OCI-LY1 (cell line): ENCODE data around the gene WDR5B.

ENCODE experiments used
- H2AFZ ChIP-seq: fragments of 200-600 bp; sonication (generic), shearing (Covaris generic); 2 replicates; pipeline ENCODE4 v1.6.0; 2014; ENCODE audit warnings: antibody characterized with exemption, mild to moderate bottlenecking, low read length
- H3F3A ChIP-seq: fragments of 200-600 bp; sonication (generic), shearing (Covaris generic); 2 replicates; pipeline ENCODE4 v1.6.0; 2014; ENCODE audit warnings: mild to moderate bottlenecking, antibody characterized with exemption, low read length, moderate library complexity; ENCODE audit not compliant: insufficient read depth
- H3K27ac ChIP-seq: fragments of 200-600 bp; sonication (generic); 2 replicates; pipeline ENCODE4 v1.5.1; 2014; ENCODE audit warnings: low read length, mixed run types, mild to moderate bottlenecking, low read depth; ENCODE audit not compliant: poor library complexity, severe bottlenecking
- H3K27me3 ChIP-seq: fragments of 200-600 bp; sonication (generic); 2 replicates; pipeline ENCODE4 v1.6.0; 2014; ENCODE audit warnings: antibody characterized with exemption, mild to moderate bottlenecking, low read length, moderate library complexity; ENCODE audit not compliant: insufficient read depth
- H3K36me3 ChIP-seq: fragments of 200-600 bp; sonication (generic); 2 replicates; pipeline ENCODE4 v1.6.1; 2014; ENCODE audit warnings: mild to moderate bottlenecking, antibody characterized with exemption, low read length, moderate library complexity, mixed read lengths; ENCODE audit not compliant: insufficient read depth
- H3K4me1 ChIP-seq: fragments of 200-600 bp; sonication (generic); 2 replicates; pipeline ENCODE4 v1.5.1; 2014; ENCODE audit warnings: mild to moderate bottlenecking, low read length, moderate library complexity; ENCODE audit not compliant: insufficient read depth, severe bottlenecking
- H3K4me2 ChIP-seq: fragments of 200-600 bp; sonication (generic), shearing (Covaris generic); 2 replicates; pipeline ENCODE4 v1.6.1; 2014; ENCODE audit warnings: low read length
- H3K4me3 ChIP-seq: fragments of 200-600 bp; sonication (generic); 2 replicates; pipeline ENCODE4 v1.5.1; 2014; ENCODE audit warnings: low read length, low read depth, mild to moderate bottlenecking, mixed read lengths; ENCODE audit not compliant: poor library complexity, severe bottlenecking
- H3K79me2 ChIP-seq: fragments of 200-600 bp; shearing (Covaris generic); 2 replicates; pipeline ENCODE4 v1.6.1; 2016; ENCODE audit warnings: mixed run types, low read length, mixed read lengths; ENCODE audit not compliant: insufficient read depth
- H3K9ac ChIP-seq: fragments of 200-600 bp; sonication (generic), shearing (Covaris generic); 2 replicates; pipeline ENCODE4 v1.6.1; 2014; ENCODE audit warnings: mild to moderate bottlenecking, low read length, mixed read lengths
- H3K9me2 ChIP-seq: fragments of 200-600 bp; sonication (generic), shearing (Covaris generic); 2 replicates; pipeline ENCODE4 v1.6.1; 2014; ENCODE audit warnings: low read depth, mild to moderate bottlenecking, low read length, mixed read lengths
- H3K9me3 ChIP-seq: fragments of 200-600 bp; shearing (Covaris generic); 2 replicates; pipeline ENCODE4 v1.6.1; 2014; ENCODE audit warnings: low read length, mixed read lengths
- H4K20me1 ChIP-seq: fragments of 200-600 bp; sonication (generic), shearing (Covaris generic); 2 replicates; pipeline ENCODE4 v1.6.0; 2016; ENCODE audit warnings: mild to moderate bottlenecking, low read length; ENCODE audit not compliant: insufficient read depth
- CTCF ChIP-seq: fragments of 200-600 bp; sonication (generic), shearing (Covaris generic); IDR thresholded peaks from 2 replicates; pipeline ENCODE4 v1.5.1; 2017; ENCODE audit warnings: mild to moderate bottlenecking, antibody characterized with exemption, low read length, moderate library complexity, mixed read lengths
- EZH2 ChIP-seq: fragments of 200-600 bp; sonication (generic), shearing (Covaris generic); IDR thresholded peaks from 2 replicates; pipeline ENCODE4 v1.8.0; 2017; ENCODE audit warnings: borderline replicate concordance, mixed run types, mild to moderate bottlenecking, antibody characterized with exemption, low read length, moderate library complexity, mixed read lengths

The WDR5B gene

DNA sequence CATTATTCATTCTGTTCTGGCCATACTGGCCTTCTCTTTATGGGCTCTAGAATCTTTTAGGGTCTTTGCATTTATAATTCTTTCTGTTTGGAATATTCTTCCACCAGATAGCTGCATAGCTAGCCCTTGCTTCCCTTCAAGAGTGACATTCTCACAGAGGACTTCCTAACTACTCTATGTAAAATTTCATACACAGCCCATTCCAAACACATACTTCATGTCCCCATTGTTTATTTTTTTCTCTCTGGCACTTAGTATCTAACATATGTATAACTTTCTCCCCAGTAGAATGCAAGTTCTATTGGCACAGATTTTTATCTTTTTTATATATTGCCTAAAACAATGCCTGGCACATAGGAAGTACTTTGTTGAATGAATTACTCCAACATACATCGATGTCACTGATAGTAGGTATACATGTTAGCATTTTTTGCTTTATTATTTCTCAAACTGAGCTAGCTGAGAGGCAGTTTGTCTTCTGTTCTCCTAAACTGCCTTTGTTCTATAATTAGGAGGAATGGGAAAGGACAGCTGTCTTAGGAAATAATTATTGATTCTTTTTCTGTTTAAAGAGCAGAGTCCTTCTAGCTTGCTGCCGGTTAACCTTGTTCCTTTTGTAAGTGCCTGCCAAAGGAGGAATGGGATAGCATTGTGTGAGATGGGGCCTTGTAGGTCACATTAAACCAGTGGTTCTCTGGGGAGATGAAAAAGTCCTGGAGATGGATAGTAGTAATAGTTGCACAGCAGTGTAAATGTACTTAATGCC, 24.0 kb downstream of the WDR5B start:
- Histone ChIP-seq H3K27me3 (no peaks in the 10 kb centered on the region), H3K79me2 (peaks cover 18% of the 10 kb centered on the region; the same call in 1 of the 2 replicates), H3K4me3 (no peak overlapping the region), H3K9me2 (no peaks in the 10 kb centered on the region), H3K9me3 (no peaks in the 10 kb centered on the region), H3K27ac (no peak overlapping the region), H2AFZ (no peak overlapping the region), H3F3A (no peaks in the 10 kb centered on the region; the same call in 1 of the 2 replicates), H4K20me1 (no peaks in the 10 kb centered on the region), H3K4me2 (no peak overlapping the region), H3K36me3 (peaks cover 25% of the 10 kb centered on the region), H3K4me1 (peaks cover 21% of the 10 kb centered on the region), H3K9ac (no peak overlapping the region)
- no peak for TF ChIP-seq EZH2
- no peak for TF ChIP-seq CTCF

DNA sequence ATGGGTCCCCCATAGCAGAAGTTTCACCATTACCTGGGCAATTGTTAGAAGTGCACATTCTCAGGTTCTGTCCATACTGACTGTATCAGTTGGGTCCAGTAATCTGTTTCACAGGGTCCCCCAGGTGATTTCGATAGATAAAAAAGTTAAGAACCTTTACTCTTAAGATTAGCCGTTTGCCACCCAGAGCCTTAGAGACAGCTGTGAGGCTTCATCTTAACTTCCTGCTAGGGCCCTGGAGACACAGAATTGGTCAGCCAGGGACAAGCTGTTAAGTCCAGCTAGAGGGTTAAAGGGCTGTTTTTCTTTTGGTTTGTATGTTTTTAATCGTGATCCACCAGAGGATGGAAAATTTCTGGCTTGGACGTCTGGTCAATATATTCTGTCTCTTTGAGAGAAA, 25.2 kb downstream of the WDR5B start:
- Histone ChIP-seq H3K4me2 (peak overlapping the region; percentile 21; the same call in 1 of the 2 replicates), H3K4me3 (no peak overlapping the region), H3K9me3 (no peaks in the 10 kb centered on the region), H3K9me2 (no peaks in the 10 kb centered on the region), H3K9ac (no peak overlapping the region), H3K4me1 (peaks cover 28% of the 10 kb centered on the region), H3K27me3 (no peaks in the 10 kb centered on the region), H3K79me2 (peaks cover 22% of the 10 kb centered on the region; the same call in 1 of the 2 replicates), H3K27ac (no peak overlapping the region), H2AFZ (no peak overlapping the region), H4K20me1 (no peaks in the 10 kb centered on the region), H3F3A (no peaks in the 10 kb centered on the region; the same call in 1 of the 2 replicates), H3K36me3 (peaks cover 31% of the 10 kb centered on the region)
- TF ChIP-seq EZH2 (no peak), CTCF (no peak)

DNA sequence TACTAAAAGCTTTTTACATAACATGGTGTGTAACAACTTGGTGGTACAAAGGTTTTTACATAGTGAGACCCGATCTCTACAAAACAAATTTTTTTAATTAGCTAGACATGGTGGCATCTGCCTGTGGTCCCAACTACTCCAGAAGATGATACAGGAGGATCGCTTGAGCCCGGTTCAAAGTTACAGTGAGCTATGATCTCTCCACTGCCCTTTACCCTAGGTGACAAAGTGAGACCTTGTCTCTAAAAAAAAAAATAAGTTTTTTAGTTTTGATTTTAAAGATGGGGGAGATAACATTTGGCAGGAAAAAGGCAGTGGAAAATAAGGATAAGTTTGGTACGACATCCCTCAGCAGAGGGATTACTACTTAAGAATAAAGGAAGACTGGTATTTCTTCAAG, 26.0 kb downstream of the WDR5B start:
- Histone ChIP-seq H3K9me3 (no peaks in the 10 kb centered on the region), H3K79me2 (peaks cover 30% of the 10 kb centered on the region; the same call in 1 of the 2 replicates), H3F3A (no peaks in the 10 kb centered on the region; the same call in 1 of the 2 replicates), H3K9ac (no peak overlapping the region), H3K27ac (no peak overlapping the region), H3K4me2 (no peak overlapping the region), H3K27me3 (no peaks in the 10 kb centered on the region), H4K20me1 (no peaks in the 10 kb centered on the region), H3K9me2 (no peaks in the 10 kb centered on the region), H2AFZ (no peak overlapping the region), H3K4me3 (no peak overlapping the region), H3K36me3 (peaks cover 31% of the 10 kb centered on the region), H3K4me1 (peaks cover 36% of the 10 kb centered on the region)
- no peak for TF ChIP-seq EZH2
- TF ChIP-seq CTCF = no peak
